Measurements from ENCODE around the gene NT5C2.
"Not testable (repeated sequence)": the region's sequence is repeated elsewhere in the genome, so short reads cannot be mapped to it uniquely, and the experiment has no call there.

Gene NT5C2

GRCh38 chr10:103227416-103227815 lies 34.3 kb upstream of the NT5C2 start:
- DNase-seq (ENCODE audit: low read depth, low spot score): no peak
- Histone ChIP-seq H3K9me3 (ENCODE audit: low read depth, low read length) (no peaks in the 10 kb centered on the region), H3K27ac (no peak overlapping the region), H3K9ac (ENCODE audit: insufficient read length) (no peak overlapping the region), H3K36me3 (ENCODE audit: insufficient read depth, low read length) (no peaks in the 10 kb centered on the region), H3K4me3 (no peak overlapping the region)
- TF ChIP-seq POLR2AphosphoS5 (IDR thresholded peaks at IDR 0.05; ENCODE audit: borderline replicate concordance, low read depth, low read length) (no peak), EZH2 (IDR thresholded peaks at IDR 0.05) (no peak), FOXP2 (optimal IDR thresholded peaks at IDR 0.05; ENCODE audit: control extremely low read depth, extremely low read length, insufficient read depth) (no peak)

GRCh38 chr10:103225939-103226338 lies 32.9 kb upstream of the NT5C2 start:
- H3K9ac ChIP-seq (ENCODE audit: insufficient read length): no peak overlapping the region
- TF ChIP-seq EZH2 (IDR thresholded peaks at IDR 0.05) (no peak), POLR2AphosphoS5 (IDR thresholded peaks at IDR 0.05; ENCODE audit: borderline replicate concordance, low read depth, low read length) (no peak)
- no peak overlapping the region for H3K4me3 ChIP-seq
- no peak for DNase-seq (ENCODE audit: low read depth, low spot score)
- H3K9me3 ChIP-seq (ENCODE audit: low read depth, low read length): no peaks in the 10 kb centered on the region
- H3K27ac ChIP-seq: no peak overlapping the region
- no peaks in the 10 kb centered on the region for H3K36me3 ChIP-seq (ENCODE audit: insufficient read depth, low read length)

GRCh38 chr10:103224721-103225120 lies 31.6 kb upstream of the NT5C2 start:
- H3K27ac ChIP-seq; H3K4me3 ChIP-seq; DNase-seq (ENCODE audit: low read depth, low spot score); H3K9me3 ChIP-seq (ENCODE audit: low read depth, low read length); H3K36me3 ChIP-seq (ENCODE audit: insufficient read depth, low read length); H3K9ac ChIP-seq (ENCODE audit: insufficient read length): not testable (repeated sequence)

GRCh38 chr10:103224133-103224532 lies 31.1 kb upstream of the NT5C2 start:
- Histone ChIP-seq H3K9me3 (ENCODE audit: low read depth, low read length) (no peaks in the 10 kb centered on the region), H3K4me3 (no peak overlapping the region), H3K36me3 (ENCODE audit: insufficient read depth, low read length) (no peaks in the 10 kb centered on the region), H3K27ac (no peak overlapping the region), H3K9ac (ENCODE audit: insufficient read length) (no peak overlapping the region)
- DNase-seq (ENCODE audit: low read depth, low spot score): no peak
- no peak for TF ChIP-seq EZH2 (IDR thresholded peaks at IDR 0.05)
- TF ChIP-seq FOXP2 (optimal IDR thresholded peaks at IDR 0.05; ENCODE audit: control extremely low read depth, extremely low read length, insufficient read depth): no peak
- no peak for TF ChIP-seq POLR2AphosphoS5 (IDR thresholded peaks at IDR 0.05; ENCODE audit: borderline replicate concordance, low read depth, low read length)

GRCh38 chr10:103216362-103216761 lies 23.3 kb upstream of the NT5C2 start:
- not testable (repeated sequence) for DNase-seq (ENCODE audit: low read depth, low spot score); H3K9me3 ChIP-seq (ENCODE audit: low read depth, low read length); H3K9ac ChIP-seq (ENCODE audit: insufficient read length)

GRCh38 chr10:103215601-103216000 lies 22.5 kb upstream of the NT5C2 start:
- Histone ChIP-seq H3K27ac (no peak overlapping the region), H3K9ac (ENCODE audit: insufficient read length) (no peak overlapping the region), H3K9me3 (ENCODE audit: low read depth, low read length) (no peaks in the 10 kb centered on the region), H3K36me3 (ENCODE audit: insufficient read depth, low read length) (no peaks in the 10 kb centered on the region), H3K4me3 (no peak overlapping the region)
- no peak for TF ChIP-seq FOXP2 (optimal IDR thresholded peaks at IDR 0.05; ENCODE audit: control extremely low read depth, extremely low read length, insufficient read depth)
- no peak for DNase-seq (ENCODE audit: low read depth, low spot score)

More at GRCh38 chr10:103216362-103216761, 23.3 kb upstream of the NT5C2 start:
- H3K27ac ChIP-seq; H3K4me3 ChIP-seq; H3K36me3 ChIP-seq (ENCODE audit: insufficient read depth, low read length): not testable (repeated sequence)

GRCh38 chr10:103210262-103210661 lies 17.2 kb upstream of the NT5C2 start:
- not testable (repeated sequence) for H3K9me3 ChIP-seq (ENCODE audit: low read depth, low read length); DNase-seq (ENCODE audit: low read depth, low spot score); H3K27ac ChIP-seq; H3K9ac ChIP-seq (ENCODE audit: insufficient read length); H3K4me3 ChIP-seq; H3K36me3 ChIP-seq (ENCODE audit: insufficient read depth, low read length)

GRCh38 chr10:103207643-103208042 lies 14.6 kb upstream of the NT5C2 start:
- H3K9ac ChIP-seq (ENCODE audit: insufficient read length); H3K4me3 ChIP-seq; H3K36me3 ChIP-seq (ENCODE audit: insufficient read depth, low read length); H3K27ac ChIP-seq; DNase-seq (ENCODE audit: low read depth, low spot score); H3K9me3 ChIP-seq (ENCODE audit: low read depth, low read length): not testable (repeated sequence)

GRCh38 chr10:103207141-103207540 lies 14.1 kb upstream of the NT5C2 start:
- H3K9me3 ChIP-seq (ENCODE audit: low read depth, low read length): no peaks in the 10 kb centered on the region
- no peaks in the 10 kb centered on the region for H3K36me3 ChIP-seq (ENCODE audit: insufficient read depth, low read length)
- no peak overlapping the region for H3K27ac ChIP-seq
- no peak overlapping the region for H3K4me3 ChIP-seq
- TF ChIP-seq POLR2AphosphoS5 (IDR thresholded peaks at IDR 0.05; ENCODE audit: borderline replicate concordance, low read depth, low read length) (no peak), EZH2 (IDR thresholded peaks at IDR 0.05) (no peak), FOXP2 (optimal IDR thresholded peaks at IDR 0.05; ENCODE audit: control extremely low read depth, extremely low read length, insufficient read depth) (no peak)
- H3K9ac ChIP-seq (ENCODE audit: insufficient read length): no peak overlapping the region
- no peak for DNase-seq (ENCODE audit: low read depth, low spot score)

GRCh38 chr10:103206715-103207114 lies 13.6 kb upstream of the NT5C2 start:
- not testable (repeated sequence) for H3K27ac ChIP-seq; DNase-seq (ENCODE audit: low read depth, low spot score); H3K9ac ChIP-seq (ENCODE audit: insufficient read length); H3K9me3 ChIP-seq (ENCODE audit: low read depth, low read length); H3K4me3 ChIP-seq; H3K36me3 ChIP-seq (ENCODE audit: insufficient read depth, low read length)

GRCh38 chr10:103205401-103205800 lies 12.3 kb upstream of the NT5C2 start:
- H3K9ac ChIP-seq (ENCODE audit: insufficient read length); H3K9me3 ChIP-seq (ENCODE audit: low read depth, low read length); DNase-seq (ENCODE audit: low read depth, low spot score); H3K36me3 ChIP-seq (ENCODE audit: insufficient read depth, low read length); H3K4me3 ChIP-seq; H3K27ac ChIP-seq: not testable (repeated sequence)

Data from SK-N-MC (cell line).